ENCODE measurements around the gene FDX1. TPM values are rescaled to one million over a fixed set of nuclear protein-coding genes. Genes with fewer than 3 reads are reported as not detected.

Gene FDX1
- total RNA-seq, 4 donors from 2014 or later, result 10.7 to 20.9 (median 11.9) TPM

DNA sequence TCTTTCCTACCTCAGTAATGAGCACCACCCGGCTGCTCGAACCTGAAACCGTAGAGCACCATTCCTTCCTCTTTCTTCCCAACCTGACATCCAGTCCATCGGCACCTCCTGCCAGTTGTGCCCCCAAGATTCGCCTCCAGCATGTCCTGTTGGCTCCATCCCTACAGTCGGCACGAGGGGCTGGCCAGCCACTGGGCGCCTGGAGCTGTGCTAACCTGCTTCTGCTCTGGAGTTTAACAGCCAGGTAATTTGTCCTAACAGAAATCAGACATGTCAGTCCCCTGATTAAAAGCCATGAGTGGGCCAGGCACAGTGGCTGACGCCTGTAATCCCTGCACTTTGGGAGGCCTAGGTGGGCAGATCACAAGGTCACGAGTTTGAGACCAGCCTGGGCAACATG is 16.8 kb downstream of the FDX1 start:
- ATAC-seq (ENCODE audit: low FRiP score) (no peak), DNase-seq (ENCODE audit: low spot score) (no peak)
- no peak for TF ChIP-seq CTCF (IDR thresholded peaks at IDR 0.05)

GRCh38 chr11:110447343-110447742 is 17.6 kb downstream of the FDX1 start:
- ATAC-seq (ENCODE audit: low FRiP score) (no peak), DNase-seq (ENCODE audit: low spot score) (no peak)
- no peak for TF ChIP-seq CTCF (IDR thresholded peaks at IDR 0.05)

- no peak for DNase-seq (ENCODE audit: low spot score)
- peak in 1 of 3 donors; percentile 3 for TF ChIP-seq CTCF (IDR thresholded peaks at IDR 0.05)
- no peak for ATAC-seq (ENCODE audit: low FRiP score)
Observed at GRCh38 chr11:110447897-110448745, 18.4 kb downstream of the FDX1 start.

DNA sequence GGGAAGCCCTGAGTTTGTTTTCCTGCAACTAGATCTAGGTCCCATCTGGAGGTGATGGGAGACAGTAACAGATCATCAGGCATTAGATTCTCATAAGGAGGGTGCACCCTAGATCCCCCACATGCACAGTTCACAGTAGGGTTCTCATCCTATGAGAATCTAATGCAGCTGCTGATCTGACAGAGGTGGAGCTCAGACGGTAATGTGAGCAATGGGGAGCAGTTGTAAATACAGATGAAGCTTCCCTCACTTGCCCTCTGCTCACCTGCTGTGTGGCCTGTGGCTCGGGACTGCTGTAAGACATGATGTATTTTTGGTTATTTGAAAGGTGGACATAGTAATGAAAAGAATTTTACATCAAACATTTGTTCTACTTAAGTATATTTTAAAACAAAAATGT is 20.5 kb downstream of the FDX1 start:
- ATAC-seq (ENCODE audit: low FRiP score) (no peak), DNase-seq (ENCODE audit: low spot score) (no peak)
- TF ChIP-seq CTCF (IDR thresholded peaks at IDR 0.05), result no peak

GRCh38 chr11:110452720-110453119 is 23.0 kb downstream of the FDX1 start:
- ATAC-seq (ENCODE audit: low FRiP score) (no peak), DNase-seq (ENCODE audit: low spot score) (no peak)
- no peak for TF ChIP-seq CTCF (IDR thresholded peaks at IDR 0.05)

DNA sequence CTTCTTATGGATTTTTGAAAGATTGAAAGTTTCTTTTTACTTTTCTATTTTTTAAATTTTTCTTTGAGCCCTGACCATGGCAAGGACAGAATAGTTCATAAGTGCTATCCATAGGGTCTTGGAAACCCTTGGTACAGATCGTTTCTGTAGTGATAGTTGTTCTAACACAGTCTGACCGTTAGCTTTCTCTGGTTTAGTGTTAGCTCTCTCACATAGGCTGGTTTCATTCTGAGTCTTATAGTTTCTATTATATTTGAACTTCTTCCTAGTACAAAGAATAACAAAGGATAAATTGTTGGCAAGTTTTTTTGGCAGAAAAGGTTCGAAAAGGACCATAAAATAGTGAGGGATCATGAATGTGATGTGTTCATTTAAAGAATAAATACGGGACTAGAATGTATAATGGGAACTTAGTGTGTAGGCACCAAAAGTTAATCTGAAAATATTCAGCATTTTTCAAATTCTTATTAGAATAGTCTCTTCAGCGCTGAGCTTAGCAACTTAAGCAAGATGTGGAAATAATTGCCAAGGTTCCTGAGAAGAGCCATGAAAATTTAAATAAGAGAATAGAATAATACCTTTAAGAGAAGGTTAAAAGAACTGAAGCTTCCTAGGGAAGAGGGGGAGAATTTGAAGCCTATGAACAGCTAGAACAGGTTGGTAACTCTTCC is 24.1 kb downstream of the FDX1 start:
- ATAC-seq (ENCODE audit: low FRiP score), result no peak
- DNase-seq (ENCODE audit: low spot score), result no peak
- TF ChIP-seq CTCF (IDR thresholded peaks at IDR 0.05), result no peak

Data from omental fat pad (tissue), 4 donors.